ENCODE data around the gene CACNA1I. TPM values are rescaled to one million over a fixed set of nuclear protein-coding genes. Genes with fewer than 3 reads are reported as not detected.

Gene CACNA1I
- polyA plus RNA-seq, 1 of the 3 experiments (the other 2 are of a cell fraction): not detected

DNA sequence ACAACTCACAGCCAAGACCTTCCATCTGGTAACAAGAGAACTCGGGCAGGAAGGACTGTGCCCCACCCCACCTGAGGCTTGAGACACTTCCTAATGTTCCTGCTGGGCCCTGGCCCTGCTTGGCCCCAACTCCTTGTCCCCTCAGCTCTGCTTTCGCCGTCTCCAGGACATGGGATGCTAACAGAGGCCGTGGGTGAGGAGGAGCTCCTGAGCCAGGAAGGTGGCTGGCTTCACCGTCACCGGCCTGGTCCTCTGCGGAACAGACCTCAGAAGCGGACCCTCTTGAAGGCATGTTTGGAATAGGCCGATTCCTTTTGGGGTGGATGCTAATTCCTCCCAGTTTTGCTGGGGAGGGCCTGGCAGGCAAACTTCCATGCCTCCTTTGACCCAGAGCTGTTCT, 154.3 kb downstream of the CACNA1I start:
- Histone ChIP-seq H3K9me2 (no peaks in the 10 kb centered on the region), H3K9me3 (no peaks in the 10 kb centered on the region), H4K20me1 (ENCODE audit: insufficient read depth) (no peaks in the 10 kb centered on the region), H2AFZ (ENCODE audit: low read depth) (no peak overlapping the region), H3K27me3 (ENCODE audit: insufficient read depth) (no peaks in the 10 kb centered on the region), H3F3A (replicated peaks; ENCODE audit: insufficient read depth) (no peaks in the 10 kb centered on the region), H3K27ac (ENCODE audit: low read depth in 2 of 2, low read length in 1 of 2) (no peak overlapping the region), H3K36me3 (replicated peaks in 1 of 2; ENCODE audit: control insufficient read depth in 1 of 2, insufficient read depth in 2 of 2, low read length in 1 of 2) (no peaks in the 10 kb centered on the region), H3K79me2 (ENCODE audit: insufficient read depth) (no peaks in the 10 kb centered on the region), H3K4me1 (ENCODE audit: control insufficient read depth in 1 of 2, insufficient read depth in 2 of 2, low read depth in 1 of 2, low read length in 1 of 2) (peaks cover 0 to 2% of the 10 kb centered on the region in 2 experiments; a peak in 1 of 4 replicates), H3K4me2 (no peak overlapping the region), H3K4me3 (ENCODE audit: low read depth in 2 of 2, low read length in 1 of 2) (no peak overlapping the region), H3K9ac (no peak overlapping the region)
- CTCF ChIA-PET: interaction anchor here (1.2 kb wide), 1 partner anchor 190 kb away, joined by 4 read pairs; no protein-coding TSS in a partner anchor
- no peak for DNase-seq
- no CpG with 5 or more reads among the region's 9 CpGs for WGBS (ENCODE audit: low lambda C conversion rate)
- POLR2A ChIA-PET: no interaction called here
- TF ChIP-seq CHD2 (IDR thresholded peaks at IDR 0.05; ENCODE audit: low read length, partially characterized antibody): no peak
- no peak for TF ChIP-seq USF1 (IDR thresholded peaks at IDR 0.05; ENCODE audit: borderline replicate concordance, low read depth)
- TF ChIP-seq EZH2phosphoT487 (IDR thresholded peaks at IDR 0.05; ENCODE audit: borderline replicate concordance, low read depth): no peak
- TF ChIP-seq GATA2 (CRISPR knock-in tag; IDR thresholded peaks at IDR 0.05): no peak
- no peak for TF ChIP-seq FOXM1 (IDR thresholded peaks at IDR 0.05; ENCODE audit: low read depth)
- TF ChIP-seq NFIC (IDR thresholded peaks at IDR 0.05; ENCODE audit: borderline replicate concordance): no peak
- no peak for TF ChIP-seq MEF2A (IDR thresholded peaks at IDR 0.05; ENCODE audit: borderline replicate concordance, low read depth)
- no peak for TF ChIP-seq FOXJ3 (CRISPR knock-in tag; IDR thresholded peaks at IDR 0.05)
- no peak for TF ChIP-seq TCF12 (IDR thresholded peaks at IDR 0.05)
- TF ChIP-seq RXRA (IDR thresholded peaks at IDR 0.05; ENCODE audit: borderline replicate concordance, low read depth): no peak
- TF ChIP-seq SIN3A (IDR thresholded peaks at IDR 0.05; ENCODE audit: borderline replicate concordance, low read depth, low read length): no peak
- TF ChIP-seq NRF1 (IDR thresholded peaks at IDR 0.05; ENCODE audit: low read depth, low read length): no peak
- TF ChIP-seq, protein P1, sequence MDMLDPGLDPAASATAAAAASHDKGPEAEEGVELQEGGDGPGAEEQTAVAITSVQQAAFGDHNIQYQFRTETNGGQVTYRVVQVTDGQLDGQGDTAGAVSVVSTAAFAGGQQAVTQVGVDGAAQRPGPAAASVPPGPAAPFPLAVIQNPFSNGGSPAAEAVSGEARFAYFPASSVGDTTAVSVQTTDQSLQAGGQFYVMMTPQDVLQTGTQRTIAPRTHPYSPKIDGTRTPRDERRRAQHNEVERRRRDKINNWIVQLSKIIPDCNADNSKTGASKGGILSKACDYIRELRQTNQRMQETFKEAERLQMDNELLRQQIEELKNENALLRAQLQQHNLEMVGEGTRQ (IDR thresholded peaks at IDR 0.05; ENCODE audit: borderline replicate concordance, low read depth, low read length): no peak
- TF ChIP-seq TEAD4 (IDR thresholded peaks at IDR 0.05; ENCODE audit: borderline replicate concordance, insufficient read depth): no peak

DNA sequence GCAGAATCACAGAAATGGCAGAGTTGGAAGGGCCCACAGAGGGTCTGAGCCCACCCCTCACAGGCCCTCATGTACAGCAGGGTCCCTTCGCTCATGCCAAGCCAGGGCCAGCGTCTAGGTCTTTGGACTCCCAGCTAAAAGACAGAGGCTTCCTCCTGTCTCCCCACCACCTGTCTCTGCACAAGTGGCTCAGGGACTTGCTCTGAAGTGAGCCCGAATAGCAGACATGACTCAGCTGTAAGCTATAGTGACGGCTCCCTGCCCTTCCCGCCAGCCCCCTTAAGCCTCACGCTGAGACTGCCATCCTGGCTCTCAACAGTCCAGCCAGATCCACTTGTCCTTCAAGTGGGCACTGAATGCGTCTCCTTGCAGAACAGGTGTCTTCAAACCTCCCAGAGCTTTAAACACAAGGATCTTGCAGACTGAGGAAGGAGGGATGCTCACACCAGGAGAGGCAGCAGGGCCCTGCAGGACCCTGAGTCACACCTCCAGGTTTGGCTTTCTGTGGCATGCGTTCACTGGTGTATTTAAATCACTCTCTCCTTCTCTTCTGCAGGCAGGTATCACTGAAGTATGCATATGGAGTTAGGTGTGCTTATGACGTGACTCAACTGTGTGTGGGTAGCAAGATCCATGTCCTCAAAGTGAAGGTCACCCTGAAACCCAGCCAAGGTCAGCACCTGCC, 154.9 kb downstream of the CACNA1I start:
- Histone ChIP-seq H3K36me3 (replicated peaks in 1 of 2; ENCODE audit: control insufficient read depth in 1 of 2, insufficient read depth in 2 of 2, low read length in 1 of 2) (no peaks in the 10 kb centered on the region), H3K27me3 (ENCODE audit: insufficient read depth) (no peaks in the 10 kb centered on the region), H3K9me2 (no peaks in the 10 kb centered on the region), H3K4me3 (ENCODE audit: low read depth in 2 of 2, low read length in 1 of 2) (no peak overlapping the region), H4K20me1 (ENCODE audit: insufficient read depth) (no peaks in the 10 kb centered on the region), H3K4me2 (no peak overlapping the region), H3K9me3 (no peaks in the 10 kb centered on the region), H3K79me2 (ENCODE audit: insufficient read depth) (no peaks in the 10 kb centered on the region), H2AFZ (ENCODE audit: low read depth) (no peak overlapping the region), H3K4me1 (ENCODE audit: control insufficient read depth in 1 of 2, insufficient read depth in 2 of 2, low read depth in 1 of 2, low read length in 1 of 2) (peaks cover 0 to 2% of the 10 kb centered on the region in 2 experiments; a peak in 1 of 4 replicates), H3F3A (replicated peaks; ENCODE audit: insufficient read depth) (no peaks in the 10 kb centered on the region), H3K9ac (no peak overlapping the region), H3K27ac (ENCODE audit: low read depth in 2 of 2, low read length in 1 of 2) (no peak overlapping the region)
- POLR2A ChIA-PET: no interaction called here
- 20% methylated on average over 1 of the region's 9 CpGs for WGBS (ENCODE audit: low lambda C conversion rate)
- CTCF ChIA-PET: interaction anchor here (1.2 kb wide), 1 partner anchor 191 kb away, joined by 4 read pairs; no protein-coding TSS in a partner anchor
- DNase-seq: no peak
- TF ChIP-seq IRF3 (IDR thresholded peaks at IDR 0.05; ENCODE audit: low read depth, low read length) (no peak), YY1 (IDR thresholded peaks at IDR 0.05; ENCODE audit: low read depth) (no peak), GATA2 (CRISPR knock-in tag; IDR thresholded peaks at IDR 0.05) (no peak), SMC3 (IDR thresholded peaks at IDR 0.05; ENCODE audit: low read depth, low read length) (no peak), MAX (IDR thresholded peaks at IDR 0.05; ENCODE audit: low read depth) (no peak), EZH2phosphoT487 (IDR thresholded peaks at IDR 0.05; ENCODE audit: borderline replicate concordance, low read depth) (no peak), RXRA (IDR thresholded peaks at IDR 0.05; ENCODE audit: borderline replicate concordance, low read depth) (no peak), RCOR1 (IDR thresholded peaks at IDR 0.05; ENCODE audit: low read length) (no peak), EP300 (IDR thresholded peaks at IDR 0.05; ENCODE audit: borderline replicate concordance in 1 of 2, low read depth in 1 of 2, low read length in 1 of 2) (no peak), FOXM1 (IDR thresholded peaks at IDR 0.05; ENCODE audit: low read depth) (no peak), USF1 (IDR thresholded peaks at IDR 0.05; ENCODE audit: borderline replicate concordance, low read depth) (no peak), NFIC (IDR thresholded peaks at IDR 0.05; ENCODE audit: borderline replicate concordance) (no peak)
- TF ChIP-seq, protein P2, sequence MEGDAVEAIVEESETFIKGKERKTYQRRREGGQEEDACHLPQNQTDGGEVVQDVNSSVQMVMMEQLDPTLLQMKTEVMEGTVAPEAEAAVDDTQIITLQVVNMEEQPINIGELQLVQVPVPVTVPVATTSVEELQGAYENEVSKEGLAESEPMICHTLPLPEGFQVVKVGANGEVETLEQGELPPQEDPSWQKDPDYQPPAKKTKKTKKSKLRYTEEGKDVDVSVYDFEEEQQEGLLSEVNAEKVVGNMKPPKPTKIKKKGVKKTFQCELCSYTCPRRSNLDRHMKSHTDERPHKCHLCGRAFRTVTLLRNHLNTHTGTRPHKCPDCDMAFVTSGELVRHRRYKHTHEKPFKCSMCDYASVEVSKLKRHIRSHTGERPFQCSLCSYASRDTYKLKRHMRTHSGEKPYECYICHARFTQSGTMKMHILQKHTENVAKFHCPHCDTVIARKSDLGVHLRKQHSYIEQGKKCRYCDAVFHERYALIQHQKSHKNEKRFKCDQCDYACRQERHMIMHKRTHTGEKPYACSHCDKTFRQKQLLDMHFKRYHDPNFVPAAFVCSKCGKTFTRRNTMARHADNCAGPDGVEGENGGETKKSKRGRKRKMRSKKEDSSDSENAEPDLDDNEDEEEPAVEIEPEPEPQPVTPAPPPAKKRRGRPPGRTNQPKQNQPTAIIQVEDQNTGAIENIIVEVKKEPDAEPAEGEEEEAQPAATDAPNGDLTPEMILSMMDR (IDR thresholded peaks at IDR 0.05): no peak

Measured in SK-N-SH (cell line).